GM12878 (cell line): ENCODE results near the gene TRAF3IP1.

Experiments
- CHD2 ChIP-seq: IDR thresholded peaks from 2 replicates; pipeline ENCODE4 v1.6.1; 2011; ENCODE audit warnings: low read depth, low read length, improper control_type of control experiment, borderline replicate concordance
- EP300 ChIP-seq, 2 experiments: fragments of 150-350 bp in 1 of 2; IDR thresholded peaks; 2 replicates each; pipeline ENCODE4 v1.6.1; 2011 to 2012; ENCODE audit warnings: low read depth in 2 of 2, low read length in 2 of 2, borderline replicate concordance in 1 of 2, improper control_type of control experiment in 1 of 2, inconsistent platforms in 1 of 2; ENCODE audit not compliant: control insufficient read depth in 1 of 2
- MEF2B ChIP-seq: fragments of 450-650 bp; IDR thresholded peaks from 2 replicates; pipeline ENCODE4 v1.6.1; 2018; ENCODE audit warnings: mild to moderate bottlenecking, moderate library complexity; ENCODE audit not compliant: partially characterized antibody, poor library complexity, severe bottlenecking
- SIN3A ChIP-seq: IDR thresholded peaks from 2 replicates; pipeline ENCODE4 v1.6.1; 2012; ENCODE audit warnings: low read depth, low read length, improper control_type of control experiment
- YY1 ChIP-seq: IDR thresholded peaks from 2 replicates; pipeline ENCODE4 v1.6.1; 2011; ENCODE audit warnings: low read depth, mild to moderate bottlenecking, low read length
- TF ChIP-seq, protein P1 (sequence below), 3 experiments: IDR thresholded peaks in 2 of 3; conservative IDR thresholded peaks in 1 of 3; 2 replicates each; pipeline ENCODE4 v1.5.1; 2011; ENCODE audit warnings: low read depth in 3 of 3, low read length in 3 of 3, mild to moderate bottlenecking in 3 of 3, control low read depth in 2 of 3, moderate library complexity in 2 of 3, inconsistent platforms in 1 of 3, mixed read lengths in 1 of 3; ENCODE audit not compliant: control insufficient read depth in 2 of 3, insufficient read depth in 1 of 3; ENCODE audit errors: extremely low read depth in 1 of 3

DNA sequence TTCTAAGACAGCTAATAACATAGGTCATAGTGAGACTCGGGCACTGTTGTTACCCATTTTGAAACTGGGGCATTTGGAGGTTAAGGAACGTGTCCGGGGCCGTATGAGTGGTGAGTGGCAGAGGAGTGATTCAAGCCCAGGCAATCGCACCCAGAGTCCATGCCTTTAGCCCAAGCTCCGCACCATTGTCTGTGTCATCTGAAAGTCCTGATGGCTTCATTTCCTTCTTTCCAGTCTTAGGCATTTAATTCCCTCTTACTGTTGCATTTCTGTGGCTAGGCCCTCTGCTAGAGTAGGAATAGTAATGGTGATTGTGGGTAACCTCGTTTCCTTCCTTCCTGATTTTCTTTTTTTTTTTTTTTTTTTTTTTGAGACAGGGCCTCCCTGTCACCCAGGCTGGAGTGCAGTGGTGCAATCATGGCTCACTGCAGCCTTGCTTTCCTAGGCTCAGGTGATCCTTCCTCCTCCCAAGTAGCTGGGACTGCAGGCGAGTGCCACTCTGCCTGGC lies 56.6 kb downstream of the TRAF3IP1 start:
- TF ChIP-seq EP300 (IDR thresholded peaks at IDR 0.05; ENCODE audit: borderline replicate concordance in 1 of 2, control insufficient read depth in 1 of 2, low read depth in 2 of 2, low read length in 2 of 2) (no peak), YY1 (no peak), SIN3A (no peak), MEF2B (no peak), CHD2 (no peak)
- TF ChIP-seq, protein P1, sequence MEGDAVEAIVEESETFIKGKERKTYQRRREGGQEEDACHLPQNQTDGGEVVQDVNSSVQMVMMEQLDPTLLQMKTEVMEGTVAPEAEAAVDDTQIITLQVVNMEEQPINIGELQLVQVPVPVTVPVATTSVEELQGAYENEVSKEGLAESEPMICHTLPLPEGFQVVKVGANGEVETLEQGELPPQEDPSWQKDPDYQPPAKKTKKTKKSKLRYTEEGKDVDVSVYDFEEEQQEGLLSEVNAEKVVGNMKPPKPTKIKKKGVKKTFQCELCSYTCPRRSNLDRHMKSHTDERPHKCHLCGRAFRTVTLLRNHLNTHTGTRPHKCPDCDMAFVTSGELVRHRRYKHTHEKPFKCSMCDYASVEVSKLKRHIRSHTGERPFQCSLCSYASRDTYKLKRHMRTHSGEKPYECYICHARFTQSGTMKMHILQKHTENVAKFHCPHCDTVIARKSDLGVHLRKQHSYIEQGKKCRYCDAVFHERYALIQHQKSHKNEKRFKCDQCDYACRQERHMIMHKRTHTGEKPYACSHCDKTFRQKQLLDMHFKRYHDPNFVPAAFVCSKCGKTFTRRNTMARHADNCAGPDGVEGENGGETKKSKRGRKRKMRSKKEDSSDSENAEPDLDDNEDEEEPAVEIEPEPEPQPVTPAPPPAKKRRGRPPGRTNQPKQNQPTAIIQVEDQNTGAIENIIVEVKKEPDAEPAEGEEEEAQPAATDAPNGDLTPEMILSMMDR (IDR thresholded peaks at IDR 0.05 in 2 of 3, conservative IDR thresholded peaks at IDR 0.05 in 1 of 3; ENCODE audit: control insufficient read depth in 2 of 3, extremely low read depth in 1 of 3, insufficient read depth in 1 of 3, low read depth in 3 of 3, low read length in 3 of 3) = no peak
